KOPT-K1 (cell line): ENCODE measurements around the gene G2E3.
A peak's percentile ranks its signal among the peaks of the same experiment; 100 is the strongest.

Experiments used
- H3K27ac ChIP-seq: fragments of 200-600 bp; sonication (generic); 2 replicates; pipeline ENCODE4 v1.5.1; 2016; ENCODE audit warnings: antibody characterized with exemption, mild to moderate bottlenecking, low read depth, low read length; ENCODE audit not compliant: poor library complexity, severe bottlenecking
- H3K36me3 ChIP-seq: fragments of 200-600 bp; sonication (generic); 2 replicates; pipeline ENCODE4 v1.5.1; 2017; ENCODE audit warnings: antibody characterized with exemption, mild to moderate bottlenecking, low read length, moderate library complexity; ENCODE audit not compliant: insufficient read depth
- H3K9me3 ChIP-seq: fragments of 200-600 bp; sonication (generic); 2 replicates; pipeline ENCODE4 v1.5.1; 2017; ENCODE audit warnings: antibody characterized with exemption, low read length, mild to moderate bottlenecking; ENCODE audit not compliant: insufficient read depth, poor library complexity, severe bottlenecking

Gene G2E3, protein sequence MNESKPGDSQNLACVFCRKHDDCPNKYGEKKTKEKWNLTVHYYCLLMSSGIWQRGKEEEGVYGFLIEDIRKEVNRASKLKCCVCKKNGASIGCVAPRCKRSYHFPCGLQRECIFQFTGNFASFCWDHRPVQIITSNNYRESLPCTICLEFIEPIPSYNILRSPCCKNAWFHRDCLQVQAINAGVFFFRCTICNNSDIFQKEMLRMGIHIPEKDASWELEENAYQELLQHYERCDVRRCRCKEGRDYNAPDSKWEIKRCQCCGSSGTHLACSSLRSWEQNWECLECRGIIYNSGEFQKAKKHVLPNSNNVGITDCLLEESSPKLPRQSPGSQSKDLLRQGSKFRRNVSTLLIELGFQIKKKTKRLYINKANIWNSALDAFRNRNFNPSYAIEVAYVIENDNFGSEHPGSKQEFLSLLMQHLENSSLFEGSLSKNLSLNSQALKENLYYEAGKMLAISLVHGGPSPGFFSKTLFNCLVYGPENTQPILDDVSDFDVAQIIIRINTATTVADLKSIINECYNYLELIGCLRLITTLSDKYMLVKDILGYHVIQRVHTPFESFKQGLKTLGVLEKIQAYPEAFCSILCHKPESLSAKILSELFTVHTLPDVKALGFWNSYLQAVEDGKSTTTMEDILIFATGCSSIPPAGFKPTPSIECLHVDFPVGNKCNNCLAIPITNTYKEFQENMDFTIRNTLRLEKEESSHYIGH

DNA sequence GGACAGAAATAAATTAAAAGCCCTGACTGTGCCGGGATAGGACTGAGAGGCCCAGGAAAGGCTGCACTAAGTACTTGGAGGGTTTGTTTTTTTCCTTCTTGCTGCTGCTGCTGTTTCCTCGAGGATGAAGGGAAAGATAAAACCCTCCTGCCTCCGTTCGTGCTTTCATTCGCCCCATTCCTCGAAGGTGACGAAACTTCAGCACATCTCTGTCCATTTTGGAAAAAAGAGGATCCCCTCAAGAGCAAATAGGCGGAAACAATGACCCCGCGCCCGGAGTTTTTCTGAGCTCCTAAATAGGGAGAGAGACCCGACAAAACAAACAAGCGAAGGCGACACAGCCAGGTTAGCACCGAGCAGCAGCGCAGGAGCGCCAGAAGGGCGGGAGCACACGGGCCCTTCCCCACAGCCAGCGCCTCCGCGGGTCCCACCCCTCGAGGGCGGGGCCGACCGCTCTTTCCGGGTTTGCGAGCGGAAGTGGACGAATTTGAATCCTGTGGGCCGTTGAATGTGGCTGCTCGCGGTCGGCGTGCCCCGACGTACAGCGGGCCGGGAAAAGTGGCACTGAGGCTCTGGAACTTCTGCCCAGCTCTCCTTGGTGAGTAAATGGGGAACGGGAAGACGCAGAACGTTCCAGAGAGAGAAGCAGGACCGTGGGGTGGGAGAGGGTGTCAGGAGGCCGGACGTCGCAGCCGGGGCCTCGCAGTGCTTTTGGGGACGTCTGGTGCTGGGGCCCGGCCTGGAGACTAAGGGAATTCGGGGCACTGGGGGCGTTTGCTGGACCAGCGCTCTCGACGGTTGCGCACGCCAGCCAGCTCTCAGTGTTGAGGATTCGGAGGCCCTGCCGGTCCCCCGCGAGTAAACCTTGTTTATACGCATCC lies at the start of gene G2E3:
G2E3 (plus strand) TSS at position 484 of the 881 bp plus-strand sequence. CDS start 21,922 bp downstream, outside the sequence.
- peaks cover 24% of the 10 kb centered on the region for H3K36me3 ChIP-seq
- peak within 1 kb of the TSS; percentile 95 for H3K27ac ChIP-seq
- H3K9me3 ChIP-seq: peaks cover 3% of the 10 kb centered on the region

DNA sequence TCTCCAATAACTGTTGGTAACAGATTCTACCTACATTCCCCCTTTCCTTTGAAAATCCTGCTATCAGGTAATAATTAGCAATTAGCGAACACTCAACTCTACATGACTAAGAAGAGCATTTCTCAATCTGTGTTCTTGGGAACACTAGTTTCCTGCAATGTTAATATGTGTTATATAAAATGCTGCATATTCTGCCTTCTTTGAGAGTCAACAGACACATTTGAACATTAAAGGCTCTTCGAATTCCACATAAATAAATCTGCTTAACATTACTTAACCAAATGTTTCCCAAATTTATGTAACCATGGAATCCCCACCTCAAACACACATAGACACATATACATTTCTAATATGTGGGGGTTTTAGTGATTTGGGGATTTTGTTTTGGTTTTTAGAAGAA lies 41.2 kb upstream of the G2E3 start:
- H3K9me3 ChIP-seq: no peaks in the 10 kb centered on the region
- no peaks in the 10 kb centered on the region for H3K36me3 ChIP-seq
- H3K27ac ChIP-seq: no peak overlapping the region

DNA sequence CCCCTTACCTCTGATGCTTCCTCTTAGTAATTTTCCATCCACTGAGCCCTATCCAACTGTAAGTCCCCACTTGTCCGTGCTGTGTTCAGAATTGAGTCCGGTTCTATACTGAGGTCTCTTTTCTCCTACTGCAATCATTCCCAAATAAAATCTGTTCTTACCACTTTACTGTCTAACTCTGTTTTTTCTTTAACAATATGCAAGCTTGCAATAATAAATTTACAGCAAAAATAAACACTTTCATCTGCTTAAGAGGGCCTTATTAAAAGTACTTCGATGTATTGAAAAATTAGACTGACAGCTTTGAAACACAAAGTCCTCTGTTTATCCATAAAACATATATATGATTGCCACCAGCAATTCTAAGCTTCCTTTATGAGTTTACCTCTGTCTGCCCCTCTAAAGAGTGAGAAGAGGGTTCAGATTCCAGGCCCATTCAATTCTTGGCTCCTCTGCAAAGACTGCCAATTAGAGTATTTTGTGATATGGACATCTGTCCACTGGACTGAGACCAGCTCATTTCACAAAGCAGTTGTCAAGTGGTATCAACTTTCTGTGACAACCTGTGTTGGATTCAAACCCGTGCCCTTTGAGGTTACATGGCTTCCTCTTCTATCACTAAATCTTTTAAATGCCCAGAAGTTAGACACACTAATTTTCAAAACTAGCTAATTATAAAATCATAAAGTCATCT lies 39.9 kb upstream of the G2E3 start:
- Histone ChIP-seq H3K27ac (no peak overlapping the region), H3K9me3 (no peaks in the 10 kb centered on the region), H3K36me3 (no peaks in the 10 kb centered on the region)

DNA sequence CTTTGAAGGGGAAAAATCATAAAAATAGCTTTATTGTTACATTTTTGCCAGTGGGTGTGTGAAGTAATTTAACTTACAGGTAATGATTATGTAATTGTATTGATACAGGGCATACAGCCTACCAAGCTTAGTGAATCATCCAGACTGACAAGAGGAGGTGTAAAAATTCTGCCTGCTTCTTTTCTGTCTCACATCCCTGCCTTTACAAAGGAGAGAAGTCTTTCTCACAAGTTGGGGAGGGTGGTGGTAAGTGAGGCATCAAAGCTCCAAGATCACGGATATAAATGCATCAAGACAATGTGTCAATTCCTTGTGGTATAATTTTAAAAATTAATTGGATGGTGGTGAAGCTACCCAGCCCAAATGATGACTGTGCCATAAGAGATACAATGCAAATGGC lies 39.0 kb upstream of the G2E3 start:
- Histone ChIP-seq H3K36me3 (no peaks in the 10 kb centered on the region), H3K9me3 (no peaks in the 10 kb centered on the region)

DNA sequence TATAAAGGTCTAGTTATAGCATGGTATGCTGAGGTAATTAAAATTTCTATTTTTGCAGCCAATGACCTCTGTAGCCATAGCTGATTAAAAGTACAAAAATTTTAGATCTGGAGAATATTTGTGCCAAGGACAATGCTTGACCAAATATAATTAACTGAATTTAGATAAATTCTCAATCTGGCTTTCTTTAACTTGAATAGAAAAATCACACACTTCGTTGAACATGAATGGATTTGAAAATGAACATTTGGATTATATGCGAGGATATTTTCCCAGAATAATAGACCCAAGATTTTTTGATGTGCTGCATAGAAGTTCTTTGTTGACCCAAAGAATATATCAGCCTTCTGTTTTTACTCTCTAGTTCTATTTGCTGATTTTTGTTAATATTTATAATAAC lies 38.4 kb upstream of the G2E3 start:
- no peaks in the 10 kb centered on the region for H3K36me3 ChIP-seq
- H3K27ac ChIP-seq: no peak overlapping the region
- no peaks in the 10 kb centered on the region for H3K9me3 ChIP-seq

More for the DNA sequence above, 39.0 kb upstream of the G2E3 start:
- H3K27ac ChIP-seq: no peak overlapping the region

DNA sequence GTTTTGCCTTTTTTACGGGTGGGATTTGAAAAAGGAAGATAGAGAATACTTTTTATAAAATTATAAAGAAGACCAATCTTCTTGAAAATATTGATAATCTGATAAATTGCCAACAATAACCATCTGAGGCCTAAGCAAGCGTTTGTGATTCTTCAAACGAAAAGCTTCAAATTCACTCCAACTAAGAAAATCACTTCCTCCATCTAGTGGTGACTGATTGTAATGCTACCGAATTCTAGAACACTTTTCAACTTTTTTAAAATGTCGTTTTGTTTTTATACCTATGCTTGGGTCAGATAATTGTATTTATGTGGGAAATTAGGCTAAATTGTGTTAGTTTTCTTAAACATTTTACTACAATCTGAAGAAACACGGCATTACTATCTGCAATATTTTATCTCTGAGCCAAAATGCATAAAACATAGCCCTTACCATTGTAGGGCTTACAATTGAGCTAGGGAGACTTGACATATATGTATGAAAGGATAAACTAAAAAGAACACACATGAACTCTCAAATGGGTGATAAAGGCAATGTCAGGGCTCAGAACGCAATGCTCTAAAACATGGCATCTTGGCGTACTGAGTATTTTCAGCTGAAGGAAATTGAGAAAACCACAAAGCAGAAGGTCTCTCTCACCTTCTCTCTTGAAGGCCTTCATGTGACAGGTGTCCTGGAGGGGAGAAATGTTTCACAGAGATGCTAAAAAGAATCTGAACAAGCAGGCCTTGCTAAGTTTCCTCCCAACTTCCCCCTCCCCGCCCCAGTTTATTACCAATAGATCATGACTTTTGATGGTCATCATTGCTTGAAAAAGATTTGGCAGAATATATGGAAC lies 36.8 kb upstream of the G2E3 start:
- Histone ChIP-seq H3K27ac (no peak overlapping the region), H3K36me3 (no peaks in the 10 kb centered on the region), H3K9me3 (peaks cover 3% of the 10 kb centered on the region)

DNA sequence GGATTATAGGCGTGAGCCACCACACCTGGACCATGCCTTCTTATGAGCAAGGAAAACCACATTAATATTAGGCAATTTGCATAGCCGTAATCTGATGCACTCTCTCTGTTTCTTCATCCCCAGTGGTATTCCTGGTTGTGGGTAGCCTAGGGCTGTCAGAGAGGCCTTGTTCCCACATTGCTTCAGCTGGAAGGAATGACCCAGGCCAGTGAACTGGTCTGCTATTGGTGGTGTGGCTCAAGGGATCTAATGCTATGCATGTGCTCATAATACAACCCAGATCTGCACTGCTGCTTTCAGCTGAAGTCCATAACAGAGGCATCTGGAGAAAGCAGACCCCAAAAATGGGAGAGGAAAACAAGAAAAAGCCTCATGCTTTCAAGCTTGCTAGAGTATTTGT lies 33.1 kb upstream of the G2E3 start:
- no peaks in the 10 kb centered on the region for H3K36me3 ChIP-seq
- no peak overlapping the region for H3K27ac ChIP-seq
- H3K9me3 ChIP-seq: peaks cover 11% of the 10 kb centered on the region

DNA sequence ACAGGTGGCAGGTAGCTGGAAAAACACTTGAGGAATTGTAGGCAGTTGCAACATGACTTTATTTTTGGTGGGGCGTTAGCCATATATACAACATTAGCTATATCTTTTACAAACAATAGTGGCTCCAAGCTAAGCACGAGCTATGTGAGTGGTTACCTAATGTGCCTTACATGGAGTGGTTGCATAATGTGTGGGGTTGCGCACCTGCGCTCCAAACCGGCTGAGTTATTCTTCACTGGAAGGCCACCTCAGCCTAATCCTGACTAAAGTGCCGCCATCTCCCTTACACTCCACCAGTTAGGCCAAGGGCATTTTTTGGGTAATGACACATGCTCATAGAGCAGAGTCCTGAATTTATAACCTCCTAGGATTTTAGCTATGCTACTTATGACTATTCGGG lies 31.8 kb upstream of the G2E3 start:
- Histone ChIP-seq H3K36me3 (no peaks in the 10 kb centered on the region), H3K27ac (no peak overlapping the region), H3K9me3 (peaks cover 11% of the 10 kb centered on the region)

DNA sequence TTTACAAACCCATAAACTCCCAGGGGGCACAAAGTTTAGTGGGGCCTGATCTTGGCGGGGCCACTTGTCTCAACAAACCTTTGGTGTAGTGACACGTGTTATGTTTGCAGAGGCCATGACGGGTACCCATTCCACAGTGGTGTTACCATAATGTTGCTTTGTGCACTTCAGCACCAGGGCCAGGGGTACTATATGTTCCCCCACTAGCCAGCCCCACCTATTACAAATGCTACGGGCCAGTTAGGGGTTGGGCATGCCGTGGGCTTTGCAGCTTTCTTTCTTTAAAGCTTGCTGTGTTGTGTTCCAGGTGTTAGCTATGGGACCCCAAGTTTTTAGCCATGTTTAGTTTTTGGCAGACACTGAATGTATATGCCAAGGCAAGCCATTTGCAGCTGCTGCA lies 30.8 kb upstream of the G2E3 start:
- peaks cover 11% of the 10 kb centered on the region for H3K9me3 ChIP-seq
- no peaks in the 10 kb centered on the region for H3K36me3 ChIP-seq
- H3K27ac ChIP-seq: no peak overlapping the region

DNA sequence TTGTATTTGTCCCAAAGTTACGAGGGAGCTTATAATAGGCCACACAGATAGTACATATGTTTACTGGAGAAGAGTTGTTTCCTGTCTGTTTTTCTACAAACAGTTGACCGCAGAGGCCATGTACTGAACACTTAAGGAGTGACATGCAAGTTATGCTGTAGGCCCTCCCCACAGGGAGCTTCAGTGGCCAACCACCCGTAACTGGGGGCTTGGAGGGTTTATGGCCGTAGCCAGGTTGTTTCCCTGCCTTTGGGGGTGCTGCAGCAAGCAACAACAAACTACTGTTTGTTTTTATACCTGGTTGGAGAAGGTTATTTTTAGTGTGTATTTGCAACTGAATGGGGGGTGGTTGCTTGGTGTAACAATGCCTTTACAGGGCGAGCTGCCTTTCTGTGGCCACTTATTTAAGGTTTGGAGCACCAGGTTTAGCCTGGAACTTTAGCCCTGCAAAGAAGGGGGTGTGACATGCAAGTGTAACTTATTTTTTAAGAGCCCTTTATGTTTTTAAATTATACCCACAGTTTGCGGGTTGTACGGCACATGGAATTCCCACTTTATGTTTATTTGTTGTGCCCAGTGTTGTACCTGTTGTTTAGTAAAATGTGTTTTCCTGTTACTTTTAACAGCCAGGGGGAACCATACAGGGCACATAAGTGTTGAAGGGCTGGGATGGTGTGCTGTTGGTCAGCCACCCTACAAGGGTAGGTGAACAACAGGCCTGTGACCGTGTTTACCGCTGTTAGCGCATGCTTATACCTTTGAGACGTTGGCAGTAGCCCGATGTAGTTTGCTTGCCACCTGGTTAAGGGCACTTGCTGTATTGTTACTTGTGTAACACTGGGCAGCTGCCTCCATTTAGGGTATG lies 29.9 kb upstream of the G2E3 start:
- Histone ChIP-seq H3K36me3 (no peaks in the 10 kb centered on the region), H3K27ac (no peak overlapping the region), H3K9me3 (peaks cover 11% of the 10 kb centered on the region)

DNA sequence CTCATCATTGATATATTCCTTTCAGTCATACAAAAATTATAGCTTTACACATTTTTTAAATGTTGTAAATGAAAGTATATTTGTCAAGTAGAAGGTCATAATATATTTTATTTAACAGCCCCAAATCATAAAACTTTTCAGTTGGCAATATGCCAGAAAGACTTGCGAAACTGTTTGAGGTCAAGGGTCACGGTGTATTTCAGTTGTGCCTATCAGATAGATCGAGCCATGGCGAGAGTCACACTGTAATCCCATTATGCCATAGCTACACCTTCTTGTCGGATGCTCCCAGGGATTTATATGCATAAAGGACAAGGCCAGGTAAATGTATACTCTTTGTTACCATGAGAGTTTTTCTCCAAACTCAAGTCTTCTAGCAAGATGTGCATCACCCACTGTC lies 26.7 kb upstream of the G2E3 start:
- H3K27ac ChIP-seq: no peak overlapping the region
- no peaks in the 10 kb centered on the region for H3K36me3 ChIP-seq
- peaks cover 6% of the 10 kb centered on the region for H3K9me3 ChIP-seq

DNA sequence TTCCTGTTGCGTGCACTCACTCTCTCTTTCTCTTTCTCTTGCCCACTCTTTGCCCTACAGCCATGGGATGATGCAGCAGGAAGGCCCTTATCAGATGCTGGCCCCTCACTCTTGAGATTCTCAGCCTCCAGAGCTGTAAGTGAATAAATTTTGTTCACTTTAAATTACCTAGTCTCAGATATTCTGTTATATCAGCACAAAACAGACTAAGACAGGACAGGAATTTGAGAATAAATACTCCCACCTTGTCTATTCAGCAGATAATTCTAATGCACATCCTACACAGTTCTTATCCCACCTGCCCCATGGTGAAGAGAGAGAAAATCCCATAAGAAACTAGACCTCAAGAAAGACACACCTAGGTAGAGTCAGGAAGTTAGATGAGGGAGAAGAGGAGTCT lies 25.8 kb upstream of the G2E3 start:
- no peaks in the 10 kb centered on the region for H3K36me3 ChIP-seq
- H3K9me3 ChIP-seq: no peaks in the 10 kb centered on the region
- H3K27ac ChIP-seq: no peak overlapping the region

DNA sequence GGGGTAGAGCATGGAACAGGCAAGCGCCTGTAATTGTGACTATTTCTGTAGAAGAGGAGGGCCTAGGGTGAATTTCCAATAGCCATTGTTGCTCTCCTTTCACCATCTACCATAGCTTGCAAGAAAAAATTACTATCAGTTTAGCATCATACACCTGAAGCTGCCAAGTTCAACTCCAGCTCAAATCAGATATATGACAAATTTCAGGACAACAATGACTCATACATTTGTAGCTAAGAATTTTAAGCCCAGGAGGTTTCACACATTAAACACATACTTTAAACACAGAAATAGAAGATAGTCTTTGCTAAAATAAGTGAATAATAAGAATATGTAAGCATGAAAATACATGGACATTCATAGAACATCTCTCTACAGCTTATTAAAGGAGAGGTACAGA lies 17.6 kb upstream of the G2E3 start:
- no peaks in the 10 kb centered on the region for H3K9me3 ChIP-seq
- H3K27ac ChIP-seq: no peak overlapping the region
- no peaks in the 10 kb centered on the region for H3K36me3 ChIP-seq
